Colonic mucosa (tissue), 4 donors: ENCODE results near the gene ATIC. TPM values are rescaled to one million over a fixed set of nuclear protein-coding genes. Genes with fewer than 3 reads are reported as not detected.

ENCODE experiments used
- DNase-seq: peaks from one replicate; pipeline ENCODE4 v3.0.0-alpha.2; 2020
- H3K27ac ChIP-seq: fragments of 200-600 bp; one replicate; pipeline ENCODE4 v1.8.0; 2021
- H3K27me3 ChIP-seq: fragments of 200-600 bp; one replicate; pipeline ENCODE4 v1.8.0; 2021
- H3K36me3 ChIP-seq: fragments of 200-600 bp; one replicate; pipeline ENCODE4 v1.8.0; 2021
- H3K4me1 ChIP-seq: fragments of 200-600 bp; one replicate; pipeline ENCODE4 v1.8.0; 2021; ENCODE audit warnings: mild to moderate bottlenecking
- H3K4me3 ChIP-seq: fragments of 200-600 bp; one replicate; pipeline ENCODE4 v1.8.0; 2021
- H3K9ac ChIP-seq, 2 donors: one replicate each; pipeline ENCODE4 v1.7.0; 2013; ENCODE audit warnings: control low read depth in 2 of 2, low read depth in 2 of 2, low read length in 2 of 2
- H3K9me3 ChIP-seq: fragments of 200-600 bp; one replicate; pipeline ENCODE4 v1.8.0; 2021
- intact Hi-C: fragments of 100-400 bp; cut with DNase I; formaldehyde crosslinking; loops from one replicate; pipeline ENCODE4 v1.14.1; 2022
- total RNA-seq, 2 donors: library from RNA; stranded (reverse); fragmentation: NEBNext Ultra II Directional in 1 of 2; extraction: Animal tissue kit (Norgen Biotek cat#: 25700) in 1 of 2; gene quantifications; one replicate each; pipeline ENCODE4 v1.2.1, GENCODE V29; 2021
- TF ChIP-seq, protein P1 (sequence below): fragments of 200-600 bp; IDR thresholded peaks from one replicate; pipeline ENCODE4 v1.8.0; 2022; ENCODE audit warnings: antibody characterized with exemption, mild to moderate bottlenecking
- donor health status: healthy.
- donor health status: DM: no; HTN: no; CAD: no.
- donor health status: DM: no; HTN: no; CAD: no.

The ATIC gene
- total RNA-seq, 2 donors from 2014 or later = 68.8 to 148 TPM

GRCh38 chr2:215270118-215270451 is 41.8 kb upstream of the ATIC start:
- H3K4me3 ChIP-seq = no peak overlapping the region
- TF ChIP-seq, protein P1, sequence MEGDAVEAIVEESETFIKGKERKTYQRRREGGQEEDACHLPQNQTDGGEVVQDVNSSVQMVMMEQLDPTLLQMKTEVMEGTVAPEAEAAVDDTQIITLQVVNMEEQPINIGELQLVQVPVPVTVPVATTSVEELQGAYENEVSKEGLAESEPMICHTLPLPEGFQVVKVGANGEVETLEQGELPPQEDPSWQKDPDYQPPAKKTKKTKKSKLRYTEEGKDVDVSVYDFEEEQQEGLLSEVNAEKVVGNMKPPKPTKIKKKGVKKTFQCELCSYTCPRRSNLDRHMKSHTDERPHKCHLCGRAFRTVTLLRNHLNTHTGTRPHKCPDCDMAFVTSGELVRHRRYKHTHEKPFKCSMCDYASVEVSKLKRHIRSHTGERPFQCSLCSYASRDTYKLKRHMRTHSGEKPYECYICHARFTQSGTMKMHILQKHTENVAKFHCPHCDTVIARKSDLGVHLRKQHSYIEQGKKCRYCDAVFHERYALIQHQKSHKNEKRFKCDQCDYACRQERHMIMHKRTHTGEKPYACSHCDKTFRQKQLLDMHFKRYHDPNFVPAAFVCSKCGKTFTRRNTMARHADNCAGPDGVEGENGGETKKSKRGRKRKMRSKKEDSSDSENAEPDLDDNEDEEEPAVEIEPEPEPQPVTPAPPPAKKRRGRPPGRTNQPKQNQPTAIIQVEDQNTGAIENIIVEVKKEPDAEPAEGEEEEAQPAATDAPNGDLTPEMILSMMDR = no peak
- intact Hi-C loops = no loop called here
- no peaks in the 10 kb centered on the region for H3K36me3 ChIP-seq
- no peak overlapping the region for H3K9ac ChIP-seq
- H3K4me1 ChIP-seq = no peaks in the 10 kb centered on the region
- no peaks in the 10 kb centered on the region for H3K9me3 ChIP-seq
- no peak for DNase-seq
- H3K27ac ChIP-seq = no peak overlapping the region
- H3K27me3 ChIP-seq = no peaks in the 10 kb centered on the region

GRCh38 chr2:215271446-215271845 is 40.4 kb upstream of the ATIC start:
- intact Hi-C loops = no loop called here
- TF ChIP-seq, protein P1 = no peak

DNA sequence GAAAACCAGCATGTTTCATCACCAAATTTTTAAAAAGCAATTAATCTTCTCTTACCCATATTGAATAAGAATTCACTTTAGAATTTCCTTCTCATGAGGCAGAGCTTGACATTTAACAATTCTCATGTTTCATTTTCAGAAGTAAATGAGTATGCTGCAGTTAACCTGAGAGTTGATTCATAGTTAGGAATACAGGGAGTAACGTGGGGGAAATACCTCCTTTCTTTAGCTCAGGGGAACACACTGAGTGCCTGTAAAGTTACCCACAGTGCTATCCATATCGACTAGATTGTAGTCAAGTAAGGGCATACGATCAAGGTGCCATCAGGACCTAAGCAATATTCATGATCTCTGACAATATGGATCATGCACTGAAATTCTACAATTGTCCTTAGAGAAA is 38.9 kb upstream of the ATIC start:
- Histone ChIP-seq H3K9me3 (no peaks in the 10 kb centered on the region), H3K36me3 (no peaks in the 10 kb centered on the region), H3K27ac (no peak overlapping the region), H3K27me3 (no peaks in the 10 kb centered on the region), H3K4me1 (no peaks in the 10 kb centered on the region), H3K9ac (no peak overlapping the region), H3K4me3 (no peak overlapping the region)
- TF ChIP-seq, protein P1 = no peak
- no peak for DNase-seq
- intact Hi-C loops = no loop called here

More at GRCh38 chr2:215271446-215271845, 40.4 kb upstream of the ATIC start:
- Histone ChIP-seq H3K4me3 (no peak overlapping the region), H3K27me3 (no peaks in the 10 kb centered on the region), H3K4me1 (no peaks in the 10 kb centered on the region), H3K36me3 (no peaks in the 10 kb centered on the region), H3K9ac (no peak overlapping the region), H3K27ac (no peak overlapping the region), H3K9me3 (no peaks in the 10 kb centered on the region)
- no peak for DNase-seq

DNA sequence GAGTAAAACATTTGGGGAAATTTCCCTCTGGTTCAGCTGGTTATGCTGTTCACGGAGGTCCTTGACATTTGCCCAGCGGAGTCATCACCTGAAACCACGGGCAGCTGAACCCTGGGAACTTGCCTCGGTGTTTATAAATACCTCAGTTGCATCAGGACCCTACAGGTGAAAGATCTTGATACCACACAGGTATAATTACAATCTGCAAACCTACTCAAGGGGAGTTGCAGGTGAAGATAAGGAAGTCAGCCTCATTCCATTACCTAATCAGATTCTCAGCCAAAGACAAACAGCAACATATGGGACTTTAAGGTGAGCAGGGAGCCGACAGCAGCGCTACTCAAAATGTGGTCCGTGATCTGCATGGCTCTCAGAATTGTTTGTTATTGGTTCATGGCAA is 37.0 kb upstream of the ATIC start:
- no peak for DNase-seq
- H3K9me3 ChIP-seq = no peaks in the 10 kb centered on the region
- no peak overlapping the region for H3K27ac ChIP-seq
- H3K36me3 ChIP-seq = no peaks in the 10 kb centered on the region
- no peak overlapping the region for H3K4me3 ChIP-seq
- no peaks in the 10 kb centered on the region for H3K27me3 ChIP-seq
- intact Hi-C loops = no loop called here
- H3K4me1 ChIP-seq = no peaks in the 10 kb centered on the region
- H3K9ac ChIP-seq = no peak overlapping the region
- TF ChIP-seq, protein P1 = no peak

DNA sequence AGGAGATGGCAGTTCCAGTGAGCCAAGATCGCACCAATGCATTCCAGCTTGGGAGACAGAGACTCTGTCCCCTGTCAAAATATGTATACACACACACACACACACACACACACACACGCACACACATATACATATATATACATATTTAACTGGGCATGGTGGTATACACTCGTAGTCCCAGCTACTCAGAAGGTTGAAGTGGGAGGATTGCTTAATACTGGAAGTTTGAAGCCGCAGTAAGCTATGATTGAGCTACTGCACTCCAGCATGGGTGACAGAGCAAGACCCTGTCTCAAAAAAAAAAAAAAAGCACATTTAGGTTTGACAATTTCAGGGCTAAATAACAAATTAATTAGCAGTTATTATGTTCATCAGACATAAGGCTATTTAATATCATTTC is 36.0 kb upstream of the ATIC start:
- Histone ChIP-seq H3K9me3 (no peaks in the 10 kb centered on the region), H3K9ac (no peak overlapping the region), H3K4me1 (no peaks in the 10 kb centered on the region), H3K4me3 (no peak overlapping the region), H3K27me3 (no peaks in the 10 kb centered on the region), H3K27ac (no peak overlapping the region), H3K36me3 (no peaks in the 10 kb centered on the region)
- intact Hi-C loops = no loop called here
- no peak for DNase-seq
- TF ChIP-seq, protein P1 = no peak

DNA sequence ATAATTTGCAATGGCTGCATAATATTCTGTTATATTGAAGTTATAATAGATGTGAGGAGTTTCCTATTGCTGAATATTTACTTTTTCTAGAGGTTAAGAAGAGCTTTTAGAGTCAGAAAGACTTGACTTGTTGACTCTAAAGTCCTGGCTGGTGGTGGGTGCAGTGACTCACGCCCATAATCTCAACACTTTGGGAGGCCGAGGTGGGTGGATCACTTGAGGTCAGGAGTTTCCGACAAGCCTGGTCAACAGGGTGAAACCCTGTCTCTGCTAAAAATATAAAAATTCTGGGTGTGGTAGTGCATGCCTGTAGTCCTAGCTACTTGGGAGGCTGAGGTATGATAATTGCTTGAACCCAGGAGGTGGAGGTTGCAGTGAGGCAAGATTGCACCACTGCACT is 33.9 kb upstream of the ATIC start:
- DNase-seq = no peak
- TF ChIP-seq, protein P1 = no peak
- no peaks in the 10 kb centered on the region for H3K36me3 ChIP-seq
- H3K27me3 ChIP-seq = no peaks in the 10 kb centered on the region
- H3K9me3 ChIP-seq = no peaks in the 10 kb centered on the region
- no peak overlapping the region for H3K27ac ChIP-seq
- intact Hi-C loops = no loop called here
- no peak overlapping the region for H3K4me3 ChIP-seq
- no peak overlapping the region for H3K9ac ChIP-seq
- no peaks in the 10 kb centered on the region for H3K4me1 ChIP-seq
